Neuronal stem cell (in vitro differentiated cells): Measurements from ENCODE around the gene GART.

Source experiments
- DNase-seq: peaks from one replicate; pipeline ENCODE4 v3.0.0-alpha.2; 2013; ENCODE audit warnings: low spot score
- H2AFZ ChIP-seq: one replicate; pipeline ENCODE4 v1.6.1; 2013; ENCODE audit warnings: mild to moderate bottlenecking, low read length, inconsistent platforms
- H2AK5ac ChIP-seq: 2 replicates; pipeline ENCODE4 v1.6.1; 2013; ENCODE audit warnings: low read depth, mild to moderate bottlenecking, inconsistent platforms, low read length, moderate library complexity, mixed read lengths
- H2BK120ac ChIP-seq: 2 replicates; pipeline ENCODE4 v1.6.1; 2013; ENCODE audit warnings: low read depth, mild to moderate bottlenecking, inconsistent platforms, low read length, moderate library complexity, mixed read lengths
- H2BK12ac ChIP-seq: one replicate; pipeline ENCODE4 v1.6.1; 2013; ENCODE audit warnings: low read length, inconsistent platforms
- H2BK15ac ChIP-seq: 2 replicates; pipeline ENCODE4 v1.6.1; 2013; ENCODE audit warnings: mild to moderate bottlenecking, low read length, inconsistent platforms, mixed read lengths
- H2BK5ac ChIP-seq: one replicate; pipeline ENCODE4 v1.6.1; 2013; ENCODE audit warnings: inconsistent platforms, mild to moderate bottlenecking, low read length, moderate library complexity
- H3K14ac ChIP-seq: one replicate; pipeline ENCODE4 v1.6.1; 2013; ENCODE audit warnings: low read length, inconsistent platforms
- H3K18ac ChIP-seq: 2 replicates; pipeline ENCODE4 v1.6.1; 2013; ENCODE audit warnings: low read length, inconsistent platforms
- H3K23ac ChIP-seq: 2 replicates; pipeline ENCODE4 v1.6.1; 2013; ENCODE audit warnings: low read depth, mild to moderate bottlenecking, mixed read lengths, low read length, inconsistent platforms; ENCODE audit not compliant: poor library complexity
- H3K27ac ChIP-seq: replicated peaks from 3 replicates; pipeline ENCODE4 v1.5.1; 2013; ENCODE audit warnings: low read length, inconsistent platforms
- H3K27me3 ChIP-seq, 3 experiments: 2 replicates each; pipeline ENCODE4 v1.6.1; 2013; ENCODE audit warnings: low read length in 3 of 3, mild to moderate bottlenecking in 2 of 3, inconsistent platforms in 1 of 3, low read depth in 1 of 3, mixed read lengths in 1 of 3, moderate library complexity in 1 of 3; ENCODE audit not compliant: control insufficient read depth in 3 of 3, insufficient read depth in 3 of 3
- H3K36me3 ChIP-seq, 2 donors: replicated peaks in 1 of 2; 2 replicates each; pipeline ENCODE4 v1.6.1; 2013; ENCODE audit warnings: low read length in 2 of 2; ENCODE audit not compliant: control insufficient read depth in 2 of 2, insufficient read depth in 2 of 2
- H3K4ac ChIP-seq: 2 replicates; pipeline ENCODE4 v1.6.1; 2013; ENCODE audit warnings: inconsistent platforms, mild to moderate bottlenecking, low read length, moderate library complexity
- H3K4me1 ChIP-seq, 2 donors: 1 replicate in 1 of 2; 2 replicates in 1 of 2; pipeline ENCODE4 v1.6.1; 2013; ENCODE audit warnings: low read length in 2 of 2, low read depth in 1 of 2; ENCODE audit not compliant: control insufficient read depth in 2 of 2, insufficient read depth in 1 of 2
- H3K4me2 ChIP-seq: one replicate; pipeline ENCODE4 v1.6.1; 2013; ENCODE audit warnings: mild to moderate bottlenecking, low read length, inconsistent platforms; ENCODE audit not compliant: insufficient read depth, poor library complexity, severe bottlenecking
- H3K4me3 ChIP-seq, 2 donors: 2 replicates each; pipeline ENCODE4 v1.5.1; 2013; ENCODE audit warnings: low read length in 2 of 2, mild to moderate bottlenecking in 2 of 2, inconsistent platforms in 1 of 2, moderate library complexity in 1 of 2
- H3K79me1 ChIP-seq: one replicate; pipeline ENCODE4 v1.6.1; 2013; ENCODE audit warnings: low read depth, mild to moderate bottlenecking, inconsistent platforms, low read length, moderate library complexity
- H3K9ac ChIP-seq: one replicate; pipeline ENCODE4 v1.6.1; 2013; ENCODE audit warnings: mild to moderate bottlenecking, low read depth, low read length, inconsistent platforms; ENCODE audit not compliant: poor library complexity
- H3K9me3 ChIP-seq, 2 donors: replicated peaks in 1 of 2; 2 replicates each; pipeline versions ENCODE3 to v1.6.1; 2013; ENCODE audit warnings: low read length in 2 of 2, mild to moderate bottlenecking in 2 of 2, inconsistent platforms in 1 of 2, low read depth in 1 of 2, mixed read lengths in 1 of 2, moderate library complexity in 1 of 2; ENCODE audit not compliant: control insufficient read depth in 2 of 2, insufficient read depth in 1 of 2
- H4K8ac ChIP-seq: one replicate; pipeline ENCODE4 v1.6.1; 2013; ENCODE audit warnings: low read depth, mild to moderate bottlenecking, inconsistent platforms, low read length, moderate library complexity
- H4K91ac ChIP-seq: one replicate; pipeline ENCODE4 v1.6.1; 2013; ENCODE audit warnings: low read length, low read depth, mild to moderate bottlenecking, inconsistent platforms; ENCODE audit not compliant: poor library complexity
- WGBS, 2 donors: extraction: QIAGEN DNeasy Blood & Tissue Kit; methylation state at CpG; one replicate each; pipeline ENCODE4 v1.1.7; 2013; ENCODE audit warnings: missing lambda C conversion rate in 2 of 2, mixed read lengths in 1 of 2; ENCODE audit not compliant: insufficient read length in 2 of 2, insufficient replicate concordance in 1 of 2; ENCODE audit errors: extremely low coverage in 2 of 2; 5-methylcytosine and 5-hydroxymethylcytosine counted together

The GART gene

DNA sequence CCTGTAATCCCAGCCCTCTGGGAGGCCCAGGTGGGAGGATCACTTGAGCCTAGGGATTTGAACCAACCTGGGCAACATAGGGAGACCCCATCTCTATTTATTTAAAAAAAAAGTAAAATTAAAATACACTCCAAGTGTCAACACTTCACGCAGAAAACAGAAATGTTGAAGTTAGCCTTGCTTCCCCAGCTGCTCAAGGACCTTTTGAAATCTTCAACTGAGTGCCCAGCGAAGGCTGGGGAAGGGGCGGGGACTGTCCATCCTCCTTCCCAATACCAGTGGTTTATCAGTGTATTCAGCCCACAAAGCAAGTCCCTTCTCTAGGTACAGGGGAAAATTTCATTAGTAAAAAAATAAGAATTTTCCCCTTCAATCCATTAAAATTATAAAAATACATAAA is 48.2 kb downstream of the GART start:
- no peak overlapping the region for H3K18ac ChIP-seq
- no peak overlapping the region for H2BK120ac ChIP-seq
- H3K9ac ChIP-seq, result no peak overlapping the region
- no peak overlapping the region for H2AFZ ChIP-seq
- no peak overlapping the region for H3K14ac ChIP-seq
- peaks cover 0 to 4% (median 0%) of the 10 kb centered on the region in 3 experiments for H3K27me3 ChIP-seq
- no peaks in the 10 kb centered on the region for H3K36me3 ChIP-seq
- H3K27ac ChIP-seq, result no peak overlapping the region
- H3K4me3 ChIP-seq, result no peak overlapping the region
- H4K8ac ChIP-seq, result no peak overlapping the region
- no CpG with 5 or more reads among the region's 3 CpGs for WGBS, 2 donors
- H3K79me1 ChIP-seq, result no peaks in the 10 kb centered on the region
- H3K4ac ChIP-seq, result no peak overlapping the region
- H3K9me3 ChIP-seq, result no peaks in the 10 kb centered on the region
- no peak for DNase-seq
- H4K91ac ChIP-seq, result no peak overlapping the region
- no peak overlapping the region for H2AK5ac ChIP-seq
- no peak overlapping the region for H2BK15ac ChIP-seq
- no peak overlapping the region for H3K23ac ChIP-seq
- no peak overlapping the region for H2BK12ac ChIP-seq
- H2BK5ac ChIP-seq, result no peak overlapping the region
- H3K4me2 ChIP-seq, result no peak overlapping the region
- peaks cover 1 to 3% of the 10 kb centered on the region in 2 donors for H3K4me1 ChIP-seq

GRCh38 chr21:33492571-33492970 is 49.3 kb downstream of the GART start:
- Histone ChIP-seq H4K91ac (no peak overlapping the region), H3K14ac (no peak overlapping the region), H3K9me3 (no peaks in the 10 kb centered on the region), H3K4me2 (no peak overlapping the region), H2AFZ (no peak overlapping the region), H2BK15ac (no peak overlapping the region), H3K23ac (no peak overlapping the region), H3K27me3 (peaks cover 0 to 4% (median 0%) of the 10 kb centered on the region in 3 experiments), H3K18ac (no peak overlapping the region), H3K4me3 (no peak overlapping the region), H3K79me1 (no peaks in the 10 kb centered on the region), H2BK5ac (no peak overlapping the region), H3K27ac (no peak overlapping the region), H2BK12ac (no peak overlapping the region), H4K8ac (no peak overlapping the region), H3K4me1 (peaks cover 1 to 3% of the 10 kb centered on the region in 2 donors), H3K4ac (no peak overlapping the region), H2AK5ac (no peak overlapping the region), H2BK120ac (no peak overlapping the region), H3K9ac (no peak overlapping the region), H3K36me3 (no peaks in the 10 kb centered on the region)
- WGBS, 2 donors, result no CpG with 5 or more reads among the region's 2 CpGs
- no peak for DNase-seq

DNA sequence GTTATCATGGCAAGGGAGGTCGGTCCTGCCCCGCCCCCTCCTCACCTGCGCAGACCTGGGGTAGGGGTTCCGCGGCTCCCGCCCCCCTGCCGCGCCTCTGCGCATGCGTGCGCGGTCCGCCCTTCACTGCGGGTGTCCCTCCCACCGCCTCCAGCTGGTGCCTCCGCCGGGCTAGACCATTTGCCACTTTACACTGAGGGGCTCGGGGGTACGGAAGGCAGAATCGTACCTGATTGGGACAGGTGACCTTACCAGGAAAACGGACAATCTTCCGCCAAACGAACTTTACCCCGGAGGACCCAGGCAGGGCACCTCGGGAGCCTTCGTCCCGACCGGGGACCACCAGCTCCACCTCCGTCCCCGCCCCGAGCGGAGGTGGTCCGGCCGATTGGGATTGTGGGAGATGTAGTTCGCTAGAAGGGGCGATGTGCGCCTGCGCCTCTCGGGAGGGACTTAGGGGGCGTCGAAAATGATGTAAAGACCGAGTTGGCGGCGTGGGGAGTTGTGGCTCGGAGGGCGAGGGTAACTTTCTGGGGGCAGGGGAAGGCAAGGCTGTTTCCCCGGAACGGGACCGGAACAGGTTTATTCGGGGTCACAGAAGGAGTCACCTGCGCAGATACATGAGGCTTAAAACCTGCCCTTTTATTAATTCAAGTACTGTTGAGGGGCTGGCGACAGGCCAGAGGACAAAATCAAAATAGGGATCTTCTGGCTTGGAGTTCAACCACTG is 50.4 kb downstream of the GART start, which contains the start of gene DNAJC28:
Gene DNAJC28, minus strand, starts transcription at position 344 of the 730 bp plus-strand sequence. CDS start 2,323 bp downstream, outside the sequence.
- Histone ChIP-seq H3K36me3 (no peaks in the 10 kb centered on the region), H2BK5ac (no peak within 1 kb of the TSS), H3K4ac (no peak within 1 kb of the TSS), H3K79me1 (no peaks in the 10 kb centered on the region), H2BK120ac (no peak within 1 kb of the TSS), H3K9ac (peak within 1 kb of the TSS; percentile 91), H3K27me3 (peaks cover 0 to 4% (median 0%) of the 10 kb centered on the region in 3 experiments), H3K14ac (no peak within 1 kb of the TSS), H3K9me3 (no peaks in the 10 kb centered on the region), H3K27ac (no peak within 1 kb of the TSS), H2BK12ac (no peak within 1 kb of the TSS), H2AFZ (peak within 1 kb of the TSS; percentile 92), H4K91ac (no peak within 1 kb of the TSS), H3K4me3 (peak within 1 kb of the TSS; percentile 64 to 82), H3K23ac (peak within 1 kb of the TSS; percentile 8), H3K4me2 (peak within 1 kb of the TSS; percentile 65), H2AK5ac (no peak within 1 kb of the TSS), H3K18ac (peak within 1 kb of the TSS; percentile 78), H2BK15ac (no peak within 1 kb of the TSS), H3K4me1 (peaks cover 1 to 3% of the 10 kb centered on the region in 2 donors), H4K8ac (no peak within 1 kb of the TSS)
- DNase-seq, result peak; percentile 94
- no CpG with 5 or more reads among the region's 52 CpGs for WGBS, 2 donors

- H3K4me3 ChIP-seq, result peak overlapping the region; percentile 64 to 82
- no peak overlapping the region for H3K18ac ChIP-seq
- no peak overlapping the region for H2BK12ac ChIP-seq
- no peak overlapping the region for H2BK15ac ChIP-seq
- H3K23ac ChIP-seq, result no peak overlapping the region
- DNase-seq, result no peak
- no peak overlapping the region for H3K4ac ChIP-seq
- H3K27ac ChIP-seq, result no peak overlapping the region
- H2BK5ac ChIP-seq, result no peak overlapping the region
- H3K4me2 ChIP-seq, result peak overlapping the region; percentile 64
- no peaks in the 10 kb centered on the region for H3K79me1 ChIP-seq
- no peak overlapping the region for H4K91ac ChIP-seq
- no peak overlapping the region for H2AK5ac ChIP-seq
- no peaks in the 10 kb centered on the region for H3K27me3 ChIP-seq
- H3K14ac ChIP-seq, result no peak overlapping the region
- H2BK120ac ChIP-seq, result no peak overlapping the region
- peak overlapping the region; percentile 91 for H3K9ac ChIP-seq
- H4K8ac ChIP-seq, result no peak overlapping the region
- no CpG with 5 or more reads among the region's 12 CpGs for WGBS, 2 donors
- peaks cover 1 to 3% of the 10 kb centered on the region in 2 donors for H3K4me1 ChIP-seq
- peak overlapping the region; percentile 92 for H2AFZ ChIP-seq
- H3K36me3 ChIP-seq, result no peaks in the 10 kb centered on the region
- no peaks in the 10 kb centered on the region for H3K9me3 ChIP-seq
Observed at GRCh38 chr21:33490991-33491372, 50.9 kb downstream of the GART start.
